Measurements from ENCODE around the gene ARHGEF1.

GRCh38 chr19:41859213-41859617 is 23.8 kb upstream of the ARHGEF1 start:
- TF ChIP-seq CTCF (optimal IDR thresholded peaks at IDR 0.05 in 1 of 3, IDR thresholded peaks at IDR 0.05 in 1 of 3, conservative IDR thresholded peaks at IDR 0.05 in 1 of 3; ENCODE audit: extremely low read depth in 1 of 3, insufficient read depth in 2 of 3, low read length in 3 of 3) (peak in 1 of 3 experiments; percentile 40), EZH2 (IDR thresholded peaks at IDR 0.05; ENCODE audit: low read length) (no peak)
